ENCODE measurements around the gene SMIM28.
"Not testable (repeated sequence)": the region's sequence is repeated elsewhere in the genome, so short reads cannot be mapped to it uniquely, and the experiment has no call there.

SMIM28 gene

GRCh38 chr6:138377844-138378243 is at the start of gene SMIM28:
SMIM28 (plus strand) TSS chr6:138377905; CDS start chr6:138378073, 168 bp downstream.
- DNase-seq: no peak

- DNase-seq: no peak
Observed at GRCh38 chr6:138328210-138328609, 49.5 kb upstream of the SMIM28 start.

- DNase-seq: no peak
Observed at GRCh38 chr6:138330763-138331162, 46.9 kb upstream of the SMIM28 start.

- no peak for DNase-seq
Observed at GRCh38 chr6:138331444-138331843, 46.3 kb upstream of the SMIM28 start.

- no peak for DNase-seq
Observed at GRCh38 chr6:138331984-138332383, 45.7 kb upstream of the SMIM28 start.

GRCh38 chr6:138334000-138334399 is 43.7 kb upstream of the SMIM28 start:
- DNase-seq: peak; percentile 3 to 47

- no peak for DNase-seq
Observed at GRCh38 chr6:138334963-138335362, 42.7 kb upstream of the SMIM28 start.

- no peak for DNase-seq
Observed at GRCh38 chr6:138336221-138336620, 41.5 kb upstream of the SMIM28 start.

GRCh38 chr6:138337076-138337475 is 40.6 kb upstream of the SMIM28 start:
- no peak for DNase-seq

- no peak for DNase-seq
Observed at GRCh38 chr6:138339024-138339423, 38.7 kb upstream of the SMIM28 start.

- no peak for DNase-seq
Observed at GRCh38 chr6:138341176-138341575, 36.5 kb upstream of the SMIM28 start.

GRCh38 chr6:138343112-138343511 is 34.6 kb upstream of the SMIM28 start:
- no peak for DNase-seq

- DNase-seq: no peak
Observed at GRCh38 chr6:138345565-138346285, 32.0 kb upstream of the SMIM28 start.

- no peak for DNase-seq
Observed at GRCh38 chr6:138346302-138347195, 31.2 kb upstream of the SMIM28 start.

GRCh38 chr6:138347864-138348263 is 29.8 kb upstream of the SMIM28 start:
- peak; percentile 9 to 37 for DNase-seq

GRCh38 chr6:138349891-138350290 is 27.8 kb upstream of the SMIM28 start:
- DNase-seq: peak in 1 of 2 experiments; percentile 11

- DNase-seq: no peak
Observed at GRCh38 chr6:138357928-138358327, 19.8 kb upstream of the SMIM28 start.

GRCh38 chr6:138368684-138369083 is 9.0 kb upstream of the SMIM28 start:
- DNase-seq: not testable (repeated sequence)

- no peak for DNase-seq
Observed at GRCh38 chr6:138370631-138371451, 6.9 kb upstream of the SMIM28 start.

GRCh38 chr6:138371452-138371711 is 6.3 kb upstream of the SMIM28 start:
- DNase-seq: no peak

- DNase-seq: no peak
Observed at GRCh38 chr6:138371720-138372119, 6.0 kb upstream of the SMIM28 start.

GRCh38 chr6:138372711-138373463 is 4.8 kb upstream of the SMIM28 start:
- DNase-seq: no peak

- no peak for DNase-seq
Observed at GRCh38 chr6:138374230-138374629, 3.5 kb upstream of the SMIM28 start.

Data from NCI-H446 (cell line).